Endodermal cell (in vitro differentiated cells): ENCODE measurements around the gene RXRA. TPM values are rescaled to one million over a fixed set of nuclear protein-coding genes. Genes with fewer than 3 reads are reported as not detected.

ENCODE experiments used
- DNase-seq: peaks from one replicate; pipeline ENCODE4 v3.0.0-alpha.2; 2017
- H3K27ac ChIP-seq: 2 replicates; pipeline ENCODE4 v1.5.1; 2013; ENCODE audit warnings: mild to moderate bottlenecking, low read depth, low read length, moderate library complexity
- H3K27me3 ChIP-seq: 2 replicates; pipeline ENCODE4 v1.6.1; 2013; ENCODE audit warnings: mild to moderate bottlenecking, low read length, moderate library complexity; ENCODE audit not compliant: insufficient read depth, control insufficient read depth, poor library complexity, severe bottlenecking
- H3K36me3 ChIP-seq: 2 replicates; pipeline ENCODE4 v1.7.0; 2013; ENCODE audit warnings: mild to moderate bottlenecking, low read length, moderate library complexity; ENCODE audit not compliant: control insufficient read depth, insufficient read depth
- H3K4me1 ChIP-seq: one replicate; pipeline ENCODE4 v1.7.0; 2013; ENCODE audit warnings: low read length; ENCODE audit not compliant: control insufficient read depth, insufficient read depth
- H3K4me3 ChIP-seq: 2 replicates; pipeline ENCODE4 v1.5.1; 2013; ENCODE audit warnings: mild to moderate bottlenecking, low read length, moderate library complexity
- H3K9ac ChIP-seq: 2 replicates; pipeline ENCODE4 v1.6.1; 2013; ENCODE audit warnings: mild to moderate bottlenecking, low read length, moderate library complexity; ENCODE audit not compliant: poor library complexity, severe bottlenecking; ENCODE audit errors: extremely low read depth
- H3K9me3 ChIP-seq: 2 replicates; pipeline ENCODE4 v1.6.1; 2013; ENCODE audit warnings: mild to moderate bottlenecking, low read length, moderate library complexity; ENCODE audit not compliant: control insufficient read depth
- H3K27ac Mint-ChIP-seq: 2 replicates; pipeline ENCODE4 v1.8.0; 2020; ENCODE audit warnings: mixed read lengths
- H3K27me3 Mint-ChIP-seq: 2 replicates; pipeline ENCODE4 v1.8.0; 2021; ENCODE audit warnings: mild to moderate bottlenecking, mixed read lengths; ENCODE audit not compliant: insufficient read depth
- H3K36me3 Mint-ChIP-seq: 2 replicates; pipeline ENCODE4 v1.8.0; 2020; ENCODE audit warnings: low read depth, mixed read lengths
- H3K4me1 Mint-ChIP-seq: 2 replicates; pipeline ENCODE4 v1.8.0; 2020; ENCODE audit warnings: mixed read lengths
- H3K4me3 Mint-ChIP-seq: 2 replicates; pipeline ENCODE4 v1.8.0; 2020; ENCODE audit warnings: mild to moderate bottlenecking, moderate library complexity, mixed read lengths
- H3K9me3 Mint-ChIP-seq: 2 replicates; pipeline ENCODE4 v1.8.0; 2020; ENCODE audit warnings: mild to moderate bottlenecking, mixed read lengths
- WGBS, 2 experiments: methylation state at CpG; one replicate each; pipeline versions ENCODE4 v1.1.5 to v1.1.7; 2013; ENCODE audit warnings: missing lambda C conversion rate in 2 of 2, mixed read lengths in 1 of 2; ENCODE audit not compliant: insufficient coverage in 1 of 2, insufficient read length in 1 of 2; 5-methylcytosine and 5-hydroxymethylcytosine counted together
- total RNA-seq, 2 donors: library from RNA; stranded (reverse); fragmentation: NEBNext Ultra II Directional in 1 of 2; extraction: Animal tissue kit (Norgen Biotek cat#: 25700) in 1 of 2; gene quantifications; 2 replicates in 1 of 2; 3 replicates in 1 of 2; pipeline ENCODE4 v1.2.1, GENCODE V29; 2021
- TF ChIP-seq, protein P1 (sequence below): fragments of 200-600 bp; sonication (generic); conservative IDR thresholded peaks from 2 replicates; pipeline ENCODE4 v1.5.0; 2021; ENCODE audit warnings: antibody characterized with exemption, mild to moderate bottlenecking

The RXRA gene
- total RNA-seq, 2 donors from 2014 or later = 58.3 to 70.6 TPM

DNA sequence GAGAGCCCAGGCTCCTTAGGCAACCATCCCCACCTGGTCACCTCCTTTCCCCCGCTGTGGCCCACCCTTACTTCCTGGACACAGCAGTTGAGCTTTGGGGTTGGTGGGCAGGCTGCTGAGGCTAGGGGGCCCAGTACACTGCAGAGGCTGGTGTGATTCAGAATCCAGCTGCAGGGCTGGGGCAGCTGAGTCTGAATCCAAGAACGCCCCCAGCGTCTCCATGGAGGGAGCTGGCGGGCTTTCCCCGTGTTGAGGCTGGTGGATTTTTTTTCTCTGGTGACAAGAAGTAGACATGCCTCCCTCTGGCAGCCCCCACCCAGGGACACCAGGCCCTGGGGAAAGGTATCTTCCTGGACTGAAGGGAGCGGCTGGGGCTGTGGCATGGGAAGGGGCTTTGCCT is 104.8 kb downstream of the RXRA start:
- H3K4me3 ChIP-seq = no peak overlapping the region
- H3K27me3 ChIP-seq = no peaks in the 10 kb centered on the region
- no peak overlapping the region for H3K27ac ChIP-seq
- no peak overlapping the region for H3K27ac Mint-ChIP-seq
- no peaks in the 10 kb centered on the region for H3K4me1 Mint-ChIP-seq
- peaks cover 21% of the 10 kb centered on the region for H3K36me3 Mint-ChIP-seq
- no peak overlapping the region for H3K4me3 Mint-ChIP-seq
- 98 to 100% methylated on average over 1 to 6 of the region's 6 CpGs for WGBS, 2 experiments
- no peaks in the 10 kb centered on the region for H3K4me1 ChIP-seq
- TF ChIP-seq, protein P1, sequence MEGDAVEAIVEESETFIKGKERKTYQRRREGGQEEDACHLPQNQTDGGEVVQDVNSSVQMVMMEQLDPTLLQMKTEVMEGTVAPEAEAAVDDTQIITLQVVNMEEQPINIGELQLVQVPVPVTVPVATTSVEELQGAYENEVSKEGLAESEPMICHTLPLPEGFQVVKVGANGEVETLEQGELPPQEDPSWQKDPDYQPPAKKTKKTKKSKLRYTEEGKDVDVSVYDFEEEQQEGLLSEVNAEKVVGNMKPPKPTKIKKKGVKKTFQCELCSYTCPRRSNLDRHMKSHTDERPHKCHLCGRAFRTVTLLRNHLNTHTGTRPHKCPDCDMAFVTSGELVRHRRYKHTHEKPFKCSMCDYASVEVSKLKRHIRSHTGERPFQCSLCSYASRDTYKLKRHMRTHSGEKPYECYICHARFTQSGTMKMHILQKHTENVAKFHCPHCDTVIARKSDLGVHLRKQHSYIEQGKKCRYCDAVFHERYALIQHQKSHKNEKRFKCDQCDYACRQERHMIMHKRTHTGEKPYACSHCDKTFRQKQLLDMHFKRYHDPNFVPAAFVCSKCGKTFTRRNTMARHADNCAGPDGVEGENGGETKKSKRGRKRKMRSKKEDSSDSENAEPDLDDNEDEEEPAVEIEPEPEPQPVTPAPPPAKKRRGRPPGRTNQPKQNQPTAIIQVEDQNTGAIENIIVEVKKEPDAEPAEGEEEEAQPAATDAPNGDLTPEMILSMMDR = no peak
- no peaks in the 10 kb centered on the region for H3K27me3 Mint-ChIP-seq
- H3K9me3 Mint-ChIP-seq = no peaks in the 10 kb centered on the region
- no peak overlapping the region for H3K9ac ChIP-seq
- no peak for DNase-seq
- H3K9me3 ChIP-seq = no peaks in the 10 kb centered on the region
- peaks cover 17% of the 10 kb centered on the region for H3K36me3 ChIP-seq

DNA sequence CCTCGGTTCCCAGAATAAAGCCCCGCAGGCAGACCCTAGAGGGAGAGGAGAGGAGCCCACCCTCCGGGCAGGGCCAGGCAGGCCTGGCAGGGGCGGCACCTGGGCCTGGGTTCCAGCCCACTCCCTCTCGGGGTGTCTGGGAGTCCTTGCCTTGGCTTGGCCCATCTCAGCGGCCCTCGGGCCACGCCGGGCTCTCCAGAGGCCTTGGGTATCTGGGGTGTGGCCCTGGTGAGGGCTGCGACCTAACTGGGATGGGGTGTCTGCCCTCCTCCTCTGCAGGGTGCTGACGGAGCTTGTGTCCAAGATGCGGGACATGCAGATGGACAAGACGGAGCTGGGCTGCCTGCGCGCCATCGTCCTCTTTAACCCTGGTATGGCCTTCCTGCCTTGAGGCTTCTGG is 105.4 kb downstream of the RXRA start:
- Mint-ChIP-seq H3K4me3 (no peak overlapping the region), H3K9me3 (no peaks in the 10 kb centered on the region), H3K27ac (no peak overlapping the region), H3K4me1 (no peaks in the 10 kb centered on the region), H3K27me3 (no peaks in the 10 kb centered on the region), H3K36me3 (peaks cover 26% of the 10 kb centered on the region)
- no peaks in the 10 kb centered on the region for H3K27me3 ChIP-seq
- WGBS, 2 experiments = 92 to 96% methylated on average over 5 to 16 of the region's 16 CpGs
- TF ChIP-seq, protein P1 = no peak
- H3K4me3 ChIP-seq = no peak overlapping the region
- no peaks in the 10 kb centered on the region for H3K9me3 ChIP-seq
- no peak for DNase-seq
- peaks cover 17% of the 10 kb centered on the region for H3K36me3 ChIP-seq
- H3K9ac ChIP-seq = no peak overlapping the region
- H3K4me1 ChIP-seq = no peaks in the 10 kb centered on the region
- no peak overlapping the region for H3K27ac ChIP-seq

DNA sequence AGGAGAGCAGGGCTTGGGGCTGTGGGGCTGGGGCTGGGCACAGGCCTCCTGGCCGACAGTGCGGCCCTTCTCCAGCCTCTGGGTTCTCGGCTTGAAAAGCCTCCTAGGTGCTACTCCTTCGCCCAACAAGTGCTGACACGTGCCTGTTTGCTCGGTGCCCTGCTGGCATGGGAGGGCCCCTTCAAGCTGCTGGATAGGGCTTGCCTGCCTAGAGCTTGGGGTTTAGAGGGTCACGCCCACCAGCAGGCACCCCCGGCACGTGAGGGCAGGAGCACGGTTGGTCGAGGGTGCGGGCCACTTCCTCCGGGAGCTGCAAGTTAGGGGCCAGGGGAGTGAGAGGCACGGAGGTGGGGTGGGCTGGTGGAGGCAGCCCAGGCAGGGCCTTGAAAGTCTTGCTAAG is 106.2 kb downstream of the RXRA start:
- Histone ChIP-seq H3K36me3 (peaks cover 17% of the 10 kb centered on the region), H3K9ac (no peak overlapping the region), H3K4me1 (no peaks in the 10 kb centered on the region), H3K27ac (no peak overlapping the region), H3K9me3 (no peaks in the 10 kb centered on the region), H3K4me3 (no peak overlapping the region), H3K27me3 (no peaks in the 10 kb centered on the region)
- Mint-ChIP-seq H3K36me3 (peaks cover 27% of the 10 kb centered on the region), H3K4me3 (no peak overlapping the region), H3K4me1 (no peaks in the 10 kb centered on the region), H3K27me3 (no peaks in the 10 kb centered on the region), H3K27ac (no peak overlapping the region), H3K9me3 (no peaks in the 10 kb centered on the region)
- TF ChIP-seq, protein P1 = no peak
- 92 to 94% methylated on average over 7 to 14 of the region's 14 CpGs for WGBS, 2 experiments
- DNase-seq = no peak
